Measurements from ENCODE around the gene INPPL1.
"Not testable (repeated sequence)": the region's sequence is repeated elsewhere in the genome, so short reads cannot be mapped to it uniquely, and the experiment has no call there.

DNA sequence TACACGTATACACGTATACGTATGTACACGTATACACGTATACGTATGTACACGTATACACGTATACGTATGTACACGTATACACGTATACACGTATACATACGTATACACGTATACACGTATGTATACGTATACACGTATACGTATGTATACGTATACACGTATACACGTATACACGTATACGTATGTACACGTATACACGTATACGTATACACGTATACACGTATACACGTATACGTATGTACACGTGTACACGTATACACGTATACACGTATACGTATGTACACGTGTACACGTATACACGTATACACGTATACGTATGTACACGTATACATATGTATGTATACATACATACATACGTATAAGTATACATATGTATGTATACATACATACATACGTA, 23.1 kb upstream of the INPPL1 start:
- TF ChIP-seq, protein P1, sequence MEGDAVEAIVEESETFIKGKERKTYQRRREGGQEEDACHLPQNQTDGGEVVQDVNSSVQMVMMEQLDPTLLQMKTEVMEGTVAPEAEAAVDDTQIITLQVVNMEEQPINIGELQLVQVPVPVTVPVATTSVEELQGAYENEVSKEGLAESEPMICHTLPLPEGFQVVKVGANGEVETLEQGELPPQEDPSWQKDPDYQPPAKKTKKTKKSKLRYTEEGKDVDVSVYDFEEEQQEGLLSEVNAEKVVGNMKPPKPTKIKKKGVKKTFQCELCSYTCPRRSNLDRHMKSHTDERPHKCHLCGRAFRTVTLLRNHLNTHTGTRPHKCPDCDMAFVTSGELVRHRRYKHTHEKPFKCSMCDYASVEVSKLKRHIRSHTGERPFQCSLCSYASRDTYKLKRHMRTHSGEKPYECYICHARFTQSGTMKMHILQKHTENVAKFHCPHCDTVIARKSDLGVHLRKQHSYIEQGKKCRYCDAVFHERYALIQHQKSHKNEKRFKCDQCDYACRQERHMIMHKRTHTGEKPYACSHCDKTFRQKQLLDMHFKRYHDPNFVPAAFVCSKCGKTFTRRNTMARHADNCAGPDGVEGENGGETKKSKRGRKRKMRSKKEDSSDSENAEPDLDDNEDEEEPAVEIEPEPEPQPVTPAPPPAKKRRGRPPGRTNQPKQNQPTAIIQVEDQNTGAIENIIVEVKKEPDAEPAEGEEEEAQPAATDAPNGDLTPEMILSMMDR (IDR thresholded peaks at IDR 0.05): not testable (repeated sequence)
- TF ChIP-seq POLR2A, EP300, POLR2AphosphoS5 (IDR thresholded peaks at IDR 0.05): not testable (repeated sequence)

All from suprapubic skin (tissue), 4 donors.